Measurements from ENCODE around the gene MEI1. TPM values are rescaled to one million over a fixed set of nuclear protein-coding genes. Genes with fewer than 3 reads are reported as not detected.

Gene MEI1
- total RNA-seq, 1 experiment from 2014 or later: 0.24 TPM

DNA sequence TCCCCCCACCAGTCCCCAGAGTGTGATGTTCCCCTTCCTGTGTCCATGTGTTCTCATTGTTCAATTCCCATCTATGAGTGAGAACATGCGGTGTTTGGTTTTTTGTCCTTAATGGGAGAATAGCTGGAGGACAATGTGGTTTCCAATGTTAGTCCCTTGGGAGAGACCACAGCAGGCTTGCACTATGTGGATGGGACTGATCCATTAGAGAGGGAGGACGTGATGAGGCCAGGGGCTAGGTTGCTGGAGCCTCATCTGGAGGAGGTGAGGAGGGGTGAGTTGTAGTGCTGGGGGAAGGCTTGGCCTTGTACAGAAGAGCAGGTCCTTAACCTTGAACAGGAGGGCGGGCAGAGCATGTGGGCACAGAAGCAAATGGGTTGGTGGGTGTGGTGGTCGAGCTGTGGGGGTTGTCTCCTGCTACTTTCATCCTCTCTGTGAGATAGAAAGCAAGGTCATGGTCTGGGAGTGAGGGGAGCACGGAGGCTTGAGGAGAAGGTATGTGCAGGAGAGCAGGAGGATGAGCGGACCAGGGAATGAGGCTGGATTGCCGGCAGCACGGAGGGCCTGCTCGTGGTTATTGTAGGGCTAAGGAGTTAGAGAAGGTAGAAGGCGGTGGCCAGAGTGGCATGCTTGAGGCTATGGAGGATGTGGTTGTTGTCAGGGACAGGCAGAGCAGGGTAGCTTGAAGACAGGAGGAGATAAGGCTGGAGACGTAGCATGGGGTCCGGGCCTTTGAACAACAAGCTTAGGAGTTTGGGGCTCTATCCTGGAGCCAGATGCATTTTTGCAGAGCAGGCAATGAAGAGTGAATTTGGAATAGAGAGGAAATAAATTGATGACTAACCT is 122.4 kb downstream of the MEI1 start:
- POLR2A ChIA-PET (ENCODE audit: low non-redundant PET): no interaction called here

DNA sequence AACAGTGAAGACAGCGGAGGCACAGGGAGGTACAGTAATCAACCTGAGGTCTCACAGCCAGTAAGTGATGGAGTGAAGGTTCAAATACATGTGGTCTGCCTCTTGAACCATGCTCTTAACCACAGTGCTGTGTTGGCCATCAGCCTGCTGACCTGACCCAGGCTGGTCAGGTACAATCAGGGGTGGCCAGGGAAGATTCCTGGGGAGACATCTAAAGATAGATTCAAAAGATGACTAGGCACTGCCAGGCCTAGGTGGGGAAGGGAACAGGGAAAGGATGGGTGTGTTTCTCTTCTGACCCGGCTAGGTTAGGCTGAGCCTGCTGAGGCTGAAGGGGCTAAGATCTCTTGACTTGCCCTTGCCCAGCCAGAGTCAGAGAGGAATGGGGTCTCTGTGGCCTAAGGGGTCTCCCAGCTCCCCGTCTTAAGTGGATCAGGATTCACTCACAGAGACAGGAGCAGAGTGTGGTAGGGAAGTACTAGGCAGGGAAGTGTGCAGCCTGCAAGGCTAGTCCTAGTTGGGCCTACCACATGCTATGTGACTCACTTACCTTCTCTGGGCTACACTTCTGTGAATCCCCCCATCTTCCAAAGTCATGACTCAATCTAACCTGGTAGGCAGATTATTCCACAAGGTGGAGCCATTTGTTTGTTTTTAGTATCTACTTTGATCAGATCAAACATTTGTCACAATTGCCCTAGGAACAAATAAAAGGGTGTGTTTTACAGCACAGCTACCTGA is 123.2 kb downstream of the MEI1 start:
- CTCF ChIA-PET: interaction anchor here (0.7 to 1.8 kb wide), 3 partner anchors 118 to 290 kb away, joined by 3 to 6 read pairs (median 3); no protein-coding TSS in a partner anchor
- intact Hi-C loops (cut with micrococcal nuclease; ENCODE audit: unreplicated experiment): loop anchor here (1.0 to 5.0 kb wide), 3 partner anchors 35 to 290 kb away; no protein-coding TSS in a partner anchor

More for the DNA sequence above, 122.4 kb downstream of the MEI1 start:
- H3K27me3 ChIP-seq (replicated peaks; ENCODE audit: insufficient read depth, low read depth, low read length, poor library complexity): no peaks in the 10 kb centered on the region
- H3K27ac ChIP-seq (ENCODE audit: low read depth, low read length, poor library complexity, severe bottlenecking): peak overlapping the region; percentile 74
- no peak overlapping the region for H3K4me3 ChIP-seq (ENCODE audit: low read depth, low read length, poor library complexity, severe bottlenecking)
- peaks cover 14% of the 10 kb centered on the region for H3K4me1 ChIP-seq (ENCODE audit: insufficient read depth, low read length, poor library complexity, severe bottlenecking)
- no TSS peak for BruUV-seq (replicated peaks)
- intact Hi-C loops (cut with micrococcal nuclease; ENCODE audit: unreplicated experiment): loop anchor here (1.0 to 5.0 kb wide), 2 partner anchors 120 to 291 kb away; no protein-coding TSS in a partner anchor
- TF ChIP-seq, protein P1, sequence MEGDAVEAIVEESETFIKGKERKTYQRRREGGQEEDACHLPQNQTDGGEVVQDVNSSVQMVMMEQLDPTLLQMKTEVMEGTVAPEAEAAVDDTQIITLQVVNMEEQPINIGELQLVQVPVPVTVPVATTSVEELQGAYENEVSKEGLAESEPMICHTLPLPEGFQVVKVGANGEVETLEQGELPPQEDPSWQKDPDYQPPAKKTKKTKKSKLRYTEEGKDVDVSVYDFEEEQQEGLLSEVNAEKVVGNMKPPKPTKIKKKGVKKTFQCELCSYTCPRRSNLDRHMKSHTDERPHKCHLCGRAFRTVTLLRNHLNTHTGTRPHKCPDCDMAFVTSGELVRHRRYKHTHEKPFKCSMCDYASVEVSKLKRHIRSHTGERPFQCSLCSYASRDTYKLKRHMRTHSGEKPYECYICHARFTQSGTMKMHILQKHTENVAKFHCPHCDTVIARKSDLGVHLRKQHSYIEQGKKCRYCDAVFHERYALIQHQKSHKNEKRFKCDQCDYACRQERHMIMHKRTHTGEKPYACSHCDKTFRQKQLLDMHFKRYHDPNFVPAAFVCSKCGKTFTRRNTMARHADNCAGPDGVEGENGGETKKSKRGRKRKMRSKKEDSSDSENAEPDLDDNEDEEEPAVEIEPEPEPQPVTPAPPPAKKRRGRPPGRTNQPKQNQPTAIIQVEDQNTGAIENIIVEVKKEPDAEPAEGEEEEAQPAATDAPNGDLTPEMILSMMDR (conservative IDR thresholded peaks at IDR 0.05; ENCODE audit: low read depth, low read length): no peak
- no peak for TF ChIP-seq EZH2 (IDR thresholded peaks at IDR 0.05; ENCODE audit: borderline replicate concordance, low read depth, low read length, poor library complexity, severe bottlenecking)
- peaks cover 10% of the 10 kb centered on the region for H3K36me3 ChIP-seq (ENCODE audit: insufficient read depth, low read length, poor library complexity, severe bottlenecking)
- no peaks in the 10 kb centered on the region for H3K9me3 ChIP-seq (ENCODE audit: low read depth, low read length, poor library complexity, severe bottlenecking)
- CTCF ChIA-PET: interaction anchor here (0.7 to 1.8 kb wide), 3 partner anchors 119 to 291 kb away, joined by 3 to 6 read pairs (median 3); no protein-coding TSS in a partner anchor
- DNase-seq (ENCODE audit: low spot score): peak; percentile 76

DNA sequence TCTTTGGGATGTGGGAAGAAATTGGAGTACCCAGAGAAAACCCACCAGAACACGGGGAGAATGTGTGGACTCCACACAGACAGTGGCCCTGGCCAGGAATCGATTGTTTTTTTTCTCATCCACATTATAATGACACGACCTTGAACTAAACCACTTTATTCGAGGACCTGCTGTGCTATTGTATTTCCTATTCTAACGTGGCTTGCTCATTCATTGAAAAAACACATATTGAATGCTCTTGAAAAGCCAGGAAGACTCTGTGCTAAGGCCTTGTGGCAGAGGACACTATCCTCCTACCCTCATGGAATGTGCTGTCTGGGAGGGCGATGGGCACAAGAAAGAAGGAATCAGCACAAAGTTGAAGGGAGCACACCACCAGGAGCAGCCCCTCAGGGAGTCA is 124.5 kb downstream of the MEI1 start:
- Histone ChIP-seq H3K27ac (ENCODE audit: low read depth, low read length, poor library complexity, severe bottlenecking) (no peak overlapping the region), H3K9me3 (ENCODE audit: low read depth, low read length, poor library complexity, severe bottlenecking) (no peaks in the 10 kb centered on the region), H3K4me3 (ENCODE audit: low read depth, low read length, poor library complexity, severe bottlenecking) (no peak overlapping the region), H3K4me1 (ENCODE audit: insufficient read depth, low read length, poor library complexity, severe bottlenecking) (peaks cover 14% of the 10 kb centered on the region), H3K36me3 (ENCODE audit: insufficient read depth, low read length, poor library complexity, severe bottlenecking) (peaks cover 10% of the 10 kb centered on the region), H3K27me3 (replicated peaks; ENCODE audit: insufficient read depth, low read depth, low read length, poor library complexity) (no peaks in the 10 kb centered on the region)
- TF ChIP-seq, protein P1 (conservative IDR thresholded peaks at IDR 0.05; ENCODE audit: low read depth, low read length): no peak
- no peak for TF ChIP-seq EZH2 (IDR thresholded peaks at IDR 0.05; ENCODE audit: borderline replicate concordance, low read depth, low read length, poor library complexity, severe bottlenecking)
- ChIA-PET POLR2A (ENCODE audit: low non-redundant PET) (no interaction called here), CTCF (no interaction called here)
- DNase-seq (ENCODE audit: low spot score): no peak
- intact Hi-C loops (cut with micrococcal nuclease; ENCODE audit: unreplicated experiment): loop anchor here (1.0 to 5.0 kb wide), 2 partner anchors 34 to 289 kb away; no protein-coding TSS in a partner anchor
- no TSS peak for BruUV-seq (replicated peaks)

More for the DNA sequence above, 123.2 kb downstream of the MEI1 start:
- Histone ChIP-seq H3K4me1 (ENCODE audit: insufficient read depth, low read length, poor library complexity, severe bottlenecking) (peaks cover 14% of the 10 kb centered on the region), H3K27ac (ENCODE audit: low read depth, low read length, poor library complexity, severe bottlenecking) (peak overlapping the region; percentile 74), H3K27me3 (replicated peaks; ENCODE audit: insufficient read depth, low read depth, low read length, poor library complexity) (no peaks in the 10 kb centered on the region), H3K4me3 (ENCODE audit: low read depth, low read length, poor library complexity, severe bottlenecking) (no peak overlapping the region), H3K36me3 (ENCODE audit: insufficient read depth, low read length, poor library complexity, severe bottlenecking) (peaks cover 10% of the 10 kb centered on the region), H3K9me3 (ENCODE audit: low read depth, low read length, poor library complexity, severe bottlenecking) (no peaks in the 10 kb centered on the region)
- DNase-seq (ENCODE audit: low spot score): peak; percentile 64
- BruUV-seq (replicated peaks): no TSS peak
- POLR2A ChIA-PET (ENCODE audit: low non-redundant PET): no interaction called here
- TF ChIP-seq, protein P1 (conservative IDR thresholded peaks at IDR 0.05; ENCODE audit: low read depth, low read length): peak; percentile 56
- no peak for TF ChIP-seq EZH2 (IDR thresholded peaks at IDR 0.05; ENCODE audit: borderline replicate concordance, low read depth, low read length, poor library complexity, severe bottlenecking)

All from A673 (cell line).